HG02642 (cell line): ENCODE measurements around the gene HAGHL.
"Not testable (repeated sequence)": the region's sequence is repeated elsewhere in the genome, so short reads cannot be mapped to it uniquely, and the experiment has no call there.

Experiments
- ATAC-seq: cut with Tn5 transposase; IDR thresholded peaks from one replicate; pipeline ENCODE4 v1.9.1; 2021; ENCODE audit warnings: mild to moderate bottlenecking; ENCODE audit not compliant: unreplicated experiment, poor library complexity

The HAGHL gene

GRCh38 chr16:766008-766819 lies 39.3 kb downstream of the HAGHL start:
- ATAC-seq, result no peak

- no peak for ATAC-seq
Measured at GRCh38 chr16:766820-767640, 40.1 kb downstream of the HAGHL start.

- ATAC-seq, result no peak
Measured at GRCh38 chr16:767743-768235, 40.9 kb downstream of the HAGHL start.

- ATAC-seq, result no peak
Measured at GRCh38 chr16:768428-768827, 41.5 kb downstream of the HAGHL start.

- no peak for ATAC-seq
Measured at GRCh38 chr16:769184-769784, 42.4 kb downstream of the HAGHL start.

- ATAC-seq, result no peak
Measured at GRCh38 chr16:769934-770333, 43.0 kb downstream of the HAGHL start.

GRCh38 chr16:770411-770810 lies 43.5 kb downstream of the HAGHL start:
- ATAC-seq, result no peak

GRCh38 chr16:772959-773358 lies 46.1 kb downstream of the HAGHL start:
- ATAC-seq, result no peak

GRCh38 chr16:774086-775001 lies 47.4 kb downstream of the HAGHL start:
- no peak for ATAC-seq

GRCh38 chr16:775236-775796 lies 48.4 kb downstream of the HAGHL start:
- ATAC-seq, result no peak

- not testable (repeated sequence) for ATAC-seq
Measured at GRCh38 chr16:776298-776697, 49.4 kb downstream of the HAGHL start.

GRCh38 chr16:776824-777223 lies 49.9 kb downstream of the HAGHL start:
- no peak for ATAC-seq

GRCh38 chr16:777826-778225 lies 50.9 kb downstream of the HAGHL start:
- ATAC-seq, result no peak

- no peak for ATAC-seq
Measured at GRCh38 chr16:778447-778846, 51.5 kb downstream of the HAGHL start.

- ATAC-seq, result no peak
Measured at GRCh38 chr16:778909-779527, 52.1 kb downstream of the HAGHL start.
